Dedifferentiated amniotic fluid mesenchymal stem cell (primary cell): ENCODE measurements around the gene SALL1.

Source experiments
- DNase-seq: peaks from one replicate; pipeline ENCODE4 v3.0.0-alpha.2; 2016; ENCODE audit errors: extremely low spot score

SALL1 gene

DNA sequence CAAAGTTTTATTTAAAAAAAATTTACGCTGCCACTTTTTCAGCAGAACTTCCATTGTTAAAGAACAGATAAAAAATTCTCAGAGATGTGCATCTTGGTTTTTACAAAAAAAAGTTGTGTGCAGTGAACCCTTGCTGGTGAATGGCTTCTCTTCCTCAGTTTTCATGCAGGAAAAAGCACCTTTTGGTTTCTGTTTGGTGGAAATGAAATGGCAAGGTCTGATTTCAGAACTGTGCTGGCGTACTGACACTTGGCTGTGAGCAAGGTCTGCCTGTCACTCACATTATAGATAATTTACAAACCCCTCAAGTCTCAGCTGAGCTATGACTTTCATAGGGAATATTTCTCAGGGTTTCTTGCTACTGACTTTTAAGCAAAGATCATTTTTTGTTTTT is 5.7 kb upstream of the SALL1 start:
- DNase-seq = no peak

- DNase-seq = no peak
These were observed 5.0 kb upstream of the SALL1 start for GRCh38 chr16:51155820-51156806.

DNA sequence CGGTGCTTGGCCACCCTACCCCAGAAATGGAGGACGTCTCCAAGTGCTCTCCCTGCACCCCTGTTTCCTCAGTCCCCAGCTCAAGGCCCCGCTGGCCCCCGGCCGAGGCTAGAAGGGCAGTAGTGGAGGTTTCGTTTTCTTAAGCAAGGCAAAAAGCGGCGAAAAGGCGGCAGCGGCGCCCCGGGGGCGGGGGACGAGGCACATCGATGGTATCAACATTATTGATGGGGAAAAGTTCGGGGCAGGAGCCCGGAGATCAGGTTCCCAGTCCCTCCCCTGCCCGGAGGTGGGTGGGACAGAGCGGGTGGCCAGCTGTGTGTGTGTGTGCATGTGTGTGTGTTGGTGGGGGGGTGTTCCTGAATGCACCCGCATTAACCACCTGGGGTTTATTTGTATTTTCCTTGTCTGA is 4.1 kb upstream of the SALL1 start:
- DNase-seq = no peak

GRCh38 chr16:51154271-51155171 is 3.5 kb upstream of the SALL1 start:
- DNase-seq = no peak

GRCh38 chr16:51153577-51154031 is 2.5 kb upstream of the SALL1 start:
- no peak for DNase-seq

GRCh38 chr16:51152691-51153576 is 1.9 kb upstream of the SALL1 start:
- DNase-seq = no peak

GRCh38 chr16:51151961-51152663 is 1.0 kb upstream of the SALL1 start:
- peak; percentile 15 for DNase-seq

DNA sequence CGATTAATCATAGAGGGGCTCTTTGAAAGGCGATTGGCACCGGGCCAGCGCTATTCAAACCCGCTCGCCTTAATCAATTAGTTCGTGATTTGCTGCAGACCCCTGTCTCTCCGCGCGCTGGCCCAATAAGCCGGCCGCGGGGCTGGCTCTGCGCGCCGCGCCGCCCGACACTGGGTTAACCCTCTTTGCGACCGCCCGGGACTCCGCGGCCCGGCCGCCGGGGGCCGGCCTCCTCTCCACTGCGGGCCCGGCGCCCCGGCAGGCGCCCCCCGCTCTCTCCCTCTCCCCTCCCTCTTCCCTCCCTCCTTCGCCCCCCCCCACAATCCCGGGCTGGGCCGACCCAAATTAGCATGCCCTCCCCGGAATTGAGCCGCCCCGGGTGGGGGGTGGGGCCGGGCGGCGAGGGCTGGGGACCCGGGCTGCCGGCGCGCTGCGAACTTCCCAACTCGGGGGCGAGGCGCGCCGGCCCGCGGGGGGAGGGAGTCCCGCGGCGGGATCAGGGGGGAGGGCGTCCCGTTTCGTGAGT is 428 bp upstream of the SALL1 start:
- peak; percentile 20 for DNase-seq

DNA sequence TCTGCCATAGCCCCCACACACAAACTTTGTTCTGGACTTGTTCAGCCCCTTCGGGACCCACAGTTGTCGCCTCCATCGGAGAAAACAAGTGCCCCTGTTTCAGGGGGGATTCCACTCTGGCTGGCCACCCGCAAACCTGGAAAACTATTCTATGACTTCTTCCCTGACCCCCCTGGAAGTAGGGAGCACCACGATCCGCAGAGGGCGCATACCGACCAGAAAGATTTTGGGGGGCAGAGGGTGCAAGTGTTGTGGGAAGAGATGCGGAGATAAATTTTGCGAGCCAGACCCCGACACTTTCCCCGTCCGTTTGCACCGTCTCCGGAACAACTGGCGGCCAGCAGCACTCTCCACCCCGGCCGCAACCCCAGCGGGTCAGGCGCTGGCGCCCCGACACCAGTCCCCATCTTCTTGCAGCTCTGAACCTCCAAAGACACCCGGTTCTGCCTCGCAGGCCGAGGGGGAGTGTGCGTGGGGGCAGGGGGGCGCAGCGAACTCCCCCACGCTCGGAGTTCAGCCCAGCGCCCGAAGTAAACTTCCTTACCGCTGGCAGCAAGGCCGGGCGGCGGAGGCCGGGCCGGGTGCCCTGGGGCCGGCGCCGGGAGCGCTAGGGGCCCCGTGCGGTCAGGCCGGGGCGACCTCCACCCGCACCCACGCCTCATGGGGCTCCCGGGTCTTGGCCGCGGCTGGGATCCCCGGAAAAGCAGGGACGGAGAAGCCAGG is 744 bp downstream of the SALL1 start:
- DNase-seq = no peak

GRCh38 chr16:51149721-51150164 is 1.3 kb downstream of the SALL1 start:
- DNase-seq = no peak

GRCh38 chr16:51149251-51149661 is 1.8 kb downstream of the SALL1 start:
- no peak for DNase-seq

DNA sequence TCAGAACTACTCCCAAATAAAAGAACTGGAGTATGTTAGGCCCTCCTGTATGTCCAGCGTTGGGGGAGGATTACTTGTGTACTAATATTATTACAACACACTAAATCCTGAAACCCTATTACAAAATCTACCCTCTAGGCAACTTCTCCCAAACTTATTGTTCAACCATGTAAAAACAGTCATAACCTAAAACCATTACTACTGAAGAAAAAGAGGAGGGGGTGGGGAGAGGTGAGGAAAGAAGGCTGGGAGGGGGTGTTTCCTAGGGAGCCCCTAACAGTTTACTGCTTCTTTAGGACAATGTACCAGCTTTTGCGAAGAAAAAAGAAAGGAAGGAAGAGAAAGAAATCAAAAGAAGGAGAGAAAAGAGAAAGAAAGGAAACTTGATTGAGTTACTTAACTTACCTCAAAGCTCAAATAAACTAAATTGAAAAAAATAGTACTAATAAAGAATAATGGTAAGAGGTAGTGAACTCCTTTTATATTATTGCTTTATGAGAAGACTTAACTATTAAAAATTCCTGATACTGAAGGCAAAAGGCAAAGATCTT is 2.3 kb downstream of the SALL1 start:
- no peak for DNase-seq

- no peak for DNase-seq
These were observed 3.0 kb downstream of the SALL1 start for GRCh38 chr16:51147776-51148677.

- DNase-seq = peak; percentile 54
These were observed 4.7 kb downstream of the SALL1 start for GRCh38 chr16:51146256-51146924.

DNA sequence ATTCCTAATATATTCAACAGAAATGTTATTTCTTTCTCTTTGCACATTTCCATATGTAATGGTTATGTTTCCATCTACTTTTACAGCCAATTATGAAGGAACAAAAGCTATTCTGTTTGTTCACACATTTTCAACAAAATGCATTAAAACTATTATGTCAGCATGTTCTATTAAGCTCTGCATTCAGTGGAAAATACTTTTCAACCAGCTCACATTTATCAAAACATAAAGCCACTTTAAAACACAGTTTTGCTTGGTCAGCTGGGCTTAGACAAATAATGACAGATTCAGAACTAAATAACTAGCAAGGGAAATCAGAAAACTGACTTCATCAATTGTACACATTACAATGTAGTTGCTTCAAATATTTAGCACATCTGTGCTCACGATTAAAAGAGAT is 6.9 kb downstream of the SALL1 start:
- no peak for DNase-seq

DNA sequence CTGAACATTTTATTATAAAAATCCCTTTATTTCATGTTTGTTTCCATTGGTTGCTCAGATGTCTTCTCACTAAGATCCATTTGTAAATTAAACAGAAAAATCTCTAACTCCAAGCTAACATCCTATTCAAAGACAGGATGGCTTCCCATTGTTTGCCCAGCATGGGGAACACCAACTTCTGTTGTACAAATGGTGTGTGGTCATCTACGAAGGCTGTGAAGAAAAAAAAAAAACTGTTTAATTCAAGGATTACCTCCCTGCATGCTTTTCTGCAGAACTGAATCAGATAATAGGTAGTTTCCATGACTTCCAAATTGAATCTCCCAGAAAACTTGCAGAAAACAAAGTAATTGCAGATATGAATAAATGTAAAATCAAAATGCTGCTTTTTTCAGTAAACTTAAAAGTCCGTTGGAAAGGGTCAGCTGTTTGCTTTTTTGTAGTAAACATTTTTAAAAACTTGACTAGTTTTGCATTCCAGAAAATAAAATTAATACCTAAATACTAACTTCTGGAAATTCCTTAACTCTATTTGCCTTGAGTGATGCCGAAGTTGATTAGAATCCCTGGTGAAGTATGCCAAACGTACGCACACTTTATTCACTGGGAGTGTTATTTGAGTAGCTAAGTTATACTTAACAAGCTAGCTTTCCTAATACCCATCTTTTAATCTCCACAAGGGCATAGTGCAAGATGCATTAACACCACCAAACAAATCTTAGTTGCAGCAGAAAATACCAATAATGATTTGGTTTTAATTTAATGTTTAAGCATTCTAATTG is 7.7 kb downstream of the SALL1 start:
- no peak for DNase-seq

GRCh38 chr16:51141541-51141940 is 9.5 kb downstream of the SALL1 start:
- DNase-seq = no peak
